ENCODE data around the gene CDCA3. TPM values are rescaled to one million over a fixed set of nuclear protein-coding genes. Genes with fewer than 3 reads are reported as not detected.

CDCA3 gene
- total and polyA plus RNA-seq, 2 of the 13 experiments (the other 11 are each of a cell fraction or from before 2014, with no cell fraction given): 32.7 to 56.5 TPM

DNA sequence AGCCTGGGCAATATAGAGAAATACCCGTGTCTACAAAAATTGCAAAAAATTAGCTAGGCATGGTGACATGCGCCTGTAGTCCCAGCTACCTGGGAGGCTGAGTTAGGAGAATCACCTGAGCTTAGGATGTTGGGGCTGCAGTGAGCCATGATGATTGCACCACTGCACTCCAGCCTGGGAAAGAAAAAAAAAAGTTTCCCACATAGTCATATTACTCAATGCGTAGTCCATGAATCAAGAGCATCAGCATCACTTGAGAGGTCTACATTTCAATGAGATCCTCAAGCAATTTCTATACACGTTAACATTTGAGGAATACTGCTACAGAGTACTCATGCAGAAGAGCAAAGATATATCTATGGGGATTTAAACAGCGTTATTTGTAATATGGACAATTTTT is 48.3 kb upstream of the CDCA3 start:
- ChIA-PET CTCF (ENCODE audit: low intra/inter-chr PET ratio, low total read pairs) (no interaction called here), POLR2A (interaction anchor here (1.1 to 2.3 kb wide), 5 partner anchors 8 to 44 kb away, joined by 3 to 9 read pairs (median 5); partner anchors contain the start of genes C12orf57, RNU7-1, SPSB2 and TPI1)

DNA sequence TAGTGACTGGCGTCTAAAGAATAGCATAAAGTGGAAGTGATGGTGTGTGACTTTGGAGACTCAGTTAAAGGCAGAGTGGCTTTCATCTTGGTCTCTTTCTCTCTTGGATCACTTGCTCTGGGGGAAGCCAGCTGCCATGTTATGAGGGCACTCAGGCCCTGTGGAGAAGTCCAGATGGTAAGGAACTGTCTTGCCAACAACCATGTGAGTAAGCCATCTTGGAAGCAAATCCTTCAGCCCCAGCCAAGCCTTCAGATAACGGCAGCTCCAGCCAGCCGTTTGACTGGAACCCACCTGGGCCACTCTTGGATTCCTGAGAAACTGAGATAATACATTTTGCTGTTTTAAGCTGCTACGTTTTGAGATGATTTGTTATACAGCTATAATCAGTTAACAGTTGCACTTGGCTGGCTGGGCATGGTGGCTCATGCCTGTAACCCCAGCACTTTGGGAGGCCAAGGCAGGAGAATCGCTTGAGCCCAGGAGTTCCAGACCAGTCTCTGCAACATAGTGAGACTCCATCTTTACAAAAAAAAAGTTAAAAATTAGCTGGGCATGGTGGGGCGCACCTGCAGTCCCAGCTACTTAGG is 45.9 kb upstream of the CDCA3 start:
- no peak overlapping the region for H2AFZ ChIP-seq (ENCODE audit: low read length)
- ATAC-seq: no peak
- ChIA-PET POLR2A (no interaction called here), CTCF (ENCODE audit: low intra/inter-chr PET ratio, low total read pairs) (no interaction called here)
- in situ Hi-C loops (cut with HindIII; ENCODE audit: extremely low pct_ligation_motif_present, low pct_unique_long_range_greater_than_20kb) (no loop called here), intact Hi-C loops (cut with micrococcal nuclease; ENCODE audit: unreplicated experiment) (no loop called here)
- no TSS peak for BruUV-seq (replicated peaks)
- H3K9me3 ChIP-seq (ENCODE audit: low read length): no peaks in the 10 kb centered on the region
- no peaks in the 10 kb centered on the region for H3K79me2 ChIP-seq (ENCODE audit: insufficient read depth, low read length)
- no peaks in the 10 kb centered on the region for H4K20me1 ChIP-seq (ENCODE audit: insufficient read depth, low read length)
- 84% methylated on average over 6 of the region's 6 CpGs for WGBS (ENCODE audit: low lambda C conversion rate)
- FAIRE-seq: no peak
- peaks cover 35% of the 10 kb centered on the region for H3K4me1 ChIP-seq (ENCODE audit: insufficient read depth, low read length)
- no peak overlapping the region for H3K4me2 ChIP-seq (ENCODE audit: low read depth, low read length)
- H3K4me3 ChIP-seq (replicated peaks in 1 of 3; ENCODE audit: insufficient read depth in 1 of 3, low read depth in 2 of 3, low read length in 3 of 3): no peak overlapping the region
- H3K36me3 ChIP-seq (replicated peaks in 1 of 2; ENCODE audit: control insufficient read depth in 1 of 2, insufficient read depth in 2 of 2, low read length in 2 of 2): no peaks in the 10 kb centered on the region
- no peak overlapping the region for H3K9ac ChIP-seq (ENCODE audit: insufficient read depth, low read depth, low read length)
- H3K27me3 ChIP-seq (ENCODE audit: control insufficient read depth in 1 of 2, insufficient read depth in 2 of 2, low read length in 2 of 2): no peaks in the 10 kb centered on the region
- no peak for DNase-seq (ENCODE audit: low spot score)
- no peak overlapping the region for H3K27ac ChIP-seq (ENCODE audit: extremely low read length, insufficient read depth, low read length)
- TF ChIP-seq STAT6 (CRISPR knock-in tag; IDR thresholded peaks at IDR 0.05; ENCODE audit: borderline replicate concordance) (no peak), ZKSCAN1 (IDR thresholded peaks at IDR 0.05; ENCODE audit: low read length) (no peak), NR2F2 (IDR thresholded peaks at IDR 0.05; ENCODE audit: borderline replicate concordance, low read depth) (no peak)

More for the DNA sequence above, 48.3 kb upstream of the CDCA3 start:
- DNase-seq (ENCODE audit: low spot score): no peak
- Histone ChIP-seq H3K36me3 (replicated peaks in 1 of 2; ENCODE audit: control insufficient read depth in 1 of 2, insufficient read depth in 2 of 2, low read length in 2 of 2) (no peaks in the 10 kb centered on the region), H3K4me2 (ENCODE audit: low read depth, low read length) (peak overlapping the region; percentile 40), H3K4me1 (ENCODE audit: insufficient read depth, low read length) (peaks cover 55% of the 10 kb centered on the region), H3K79me2 (ENCODE audit: insufficient read depth, low read length) (no peaks in the 10 kb centered on the region), H3K9ac (ENCODE audit: insufficient read depth, low read depth, low read length) (no peak overlapping the region; the same call in 1 of the 2 replicates), H3K4me3 (replicated peaks in 1 of 3; ENCODE audit: insufficient read depth in 1 of 3, low read depth in 2 of 3, low read length in 3 of 3) (no peak overlapping the region), H4K20me1 (ENCODE audit: insufficient read depth, low read length) (no peaks in the 10 kb centered on the region), H2AFZ (ENCODE audit: low read length) (no peak overlapping the region), H3K27me3 (ENCODE audit: control insufficient read depth in 1 of 2, insufficient read depth in 2 of 2, low read length in 2 of 2) (no peaks in the 10 kb centered on the region), H3K27ac (ENCODE audit: extremely low read length, insufficient read depth, low read length) (peak overlapping the region; percentile 69), H3K9me3 (ENCODE audit: low read length) (no peaks in the 10 kb centered on the region)
- TF ChIP-seq ZNF362 (CRISPR knock-in tag; IDR thresholded peaks at IDR 0.05; ENCODE audit: borderline replicate concordance) (0 out of 2 replicates have a peak, but pooled peaks have one; percentile 13), CEBPB (IDR thresholded peaks at IDR 0.05; ENCODE audit: borderline replicate concordance, low read depth, low read length) (peak; percentile 29; the same call in 1 of the 2 replicates), ZNF605 (CRISPR knock-in tag; IDR thresholded peaks at IDR 0.05) (0 out of 2 replicates have a peak, but pooled peaks have one; percentile 27), CBFB (CRISPR knock-in tag; IDR thresholded peaks at IDR 0.05) (no peak)
- peak; percentile 11 for ATAC-seq
- WGBS (ENCODE audit: low lambda C conversion rate): 39% methylated on average over 5 of the region's 5 CpGs
- intact Hi-C loops (cut with micrococcal nuclease; ENCODE audit: unreplicated experiment) (no loop called here), in situ Hi-C loops (cut with HindIII; ENCODE audit: extremely low pct_ligation_motif_present, low pct_unique_long_range_greater_than_20kb) (no loop called here)
- FAIRE-seq: no peak
- no TSS peak for BruUV-seq (replicated peaks)

Data from HepG2 (cell line).